LNCAP (cell line): ENCODE measurements around the gene RBM48.

ENCODE experiments used
- CTCF ChIP-seq: fragments of 450-650 bp; IDR thresholded peaks from 2 replicates; pipeline ENCODE4 v1.5.1; 2017; ENCODE audit warnings: mild to moderate bottlenecking

RBM48 gene

GRCh38 chr7:92528188-92528957 lies at the start of gene RBM48, which contains the start of gene PEX1:
Gene RBM48 (plus strand): TSS chr7:92528795. CDS start chr7:92528814, 19 bp downstream.
Gene PEX1 (minus strand): TSS chr7:92528520. CDS start chr7:92528435, 85 bp downstream.
- peak; percentile 78 for TF ChIP-seq CTCF

- TF ChIP-seq CTCF, result no peak
Observed at GRCh38 chr7:92485267-92485892, 43.2 kb upstream of the RBM48 start.

GRCh38 chr7:92485974-92486373 lies 42.6 kb upstream of the RBM48 start:
- no peak for TF ChIP-seq CTCF

GRCh38 chr7:92487804-92488203 lies 40.8 kb upstream of the RBM48 start:
- no peak for TF ChIP-seq CTCF

GRCh38 chr7:92489634-92490033 lies 39.0 kb upstream of the RBM48 start:
- TF ChIP-seq CTCF, result no peak

- TF ChIP-seq CTCF, result no peak
Observed at GRCh38 chr7:92496876-92497275, 31.7 kb upstream of the RBM48 start.

- TF ChIP-seq CTCF, result no peak
Observed at GRCh38 chr7:92498557-92498956, 30.0 kb upstream of the RBM48 start.
